CD4-positive, alpha-beta T cell (primary cell): ENCODE data around the gene MTHFS. TPM values are rescaled to one million over a fixed set of nuclear protein-coding genes. Genes with fewer than 3 reads are reported as not detected.
A peak's percentile ranks its signal among the peaks of the same experiment; 100 is the strongest.
"Not testable (repeated sequence)": the region's sequence is repeated elsewhere in the genome, so short reads cannot be mapped to it uniquely, and the experiment has no call there.

Experiments used
- ATAC-seq: fragments of 200-7000 bp; cut with Tn5 transposase; one replicate; pipeline ENCODE4 v1.10.0; 2022; ENCODE audit warnings: mild to moderate bottlenecking; ENCODE audit not compliant: poor library complexity
- CTCF ChIA-PET: fragments of 350-600 bp; sonication (Branson Sonifier 250); formaldehyde crosslinking; loops from one replicate; lab custom pipeline; 2021; ENCODE audit warnings: antibody characterized with exemption, inconsistent platforms; lab: Charles Lee
- POLR2A ChIA-PET: fragments of 350-600 bp; sonication (Branson Sonifier 250); formaldehyde crosslinking; loops from one replicate; lab custom pipeline; 2021; ENCODE audit warnings: antibody characterized with exemption, inconsistent platforms; lab: Charles Lee
- DNase-seq, 14 experiments: peaks; one replicate each; pipeline ENCODE4 v3.0.0-alpha.2; 2013 to 2020; ENCODE audit warnings: mixed read lengths in 2 of 14
- H3K27ac ChIP-seq, 2 donors: one replicate each; pipeline versions ENCODE4 v1.5.1 to v1.7.0; 2013; ENCODE audit warnings: low read length in 2 of 2, low read depth in 1 of 2, mild to moderate bottlenecking in 1 of 2
- H3K27me3 ChIP-seq, 2 experiments: 1 replicate in 1 of 2; 2 replicates in 1 of 2; pipeline versions ENCODE4 v1.6.1 to v1.7.0; 2013; ENCODE audit warnings: low read length in 2 of 2, control low read depth in 1 of 2, mild to moderate bottlenecking in 1 of 2, moderate library complexity in 1 of 2; ENCODE audit not compliant: insufficient read depth in 2 of 2, control insufficient read depth in 1 of 2
- H3K36me3 ChIP-seq: one replicate; pipeline ENCODE4 v1.6.1; 2013; ENCODE audit warnings: low read length, control low read depth; ENCODE audit not compliant: insufficient read depth
- H3K4me1 ChIP-seq: one replicate; pipeline ENCODE4 v1.6.1; 2013; ENCODE audit warnings: low read length, control low read depth; ENCODE audit not compliant: insufficient read depth
- H3K4me3 ChIP-seq: one replicate; pipeline ENCODE4 v1.5.1; 2013; ENCODE audit warnings: mild to moderate bottlenecking, low read length, moderate library complexity
- H3K9me3 ChIP-seq, 2 experiments: 1 replicate in 1 of 2; 2 replicates in 1 of 2; pipeline versions ENCODE4 v1.6.1 to v1.7.0; 2013; ENCODE audit warnings: low read length in 2 of 2, mild to moderate bottlenecking in 2 of 2, control low read depth in 1 of 2, moderate library complexity in 1 of 2; ENCODE audit not compliant: control insufficient read depth in 1 of 2, insufficient read depth in 1 of 2
- H3K27ac Mint-ChIP-seq: one replicate; pipeline ENCODE4 v1.8.0; 2020; ENCODE audit warnings: mixed read lengths
- H3K27me3 Mint-ChIP-seq: one replicate; pipeline ENCODE4 v1.8.0; 2021; ENCODE audit warnings: mixed read lengths
- H3K36me3 Mint-ChIP-seq: one replicate; pipeline ENCODE4 v1.8.0; 2021; ENCODE audit warnings: low read depth, mixed read lengths
- H3K4me1 Mint-ChIP-seq: one replicate; pipeline ENCODE4 v1.8.0; 2021; ENCODE audit warnings: low read depth, mixed read lengths
- H3K4me3 Mint-ChIP-seq: one replicate; pipeline ENCODE4 v1.8.0; 2020; ENCODE audit warnings: mild to moderate bottlenecking, mixed read lengths
- H3K9me3 Mint-ChIP-seq: one replicate; pipeline ENCODE4 v1.8.0; 2020; ENCODE audit warnings: mixed read lengths
- CTCF ChIP-seq: fragments of 200-600 bp; IDR thresholded peaks from one replicate; pipeline ENCODE4 v1.8.0; 2022; ENCODE audit warnings: antibody characterized with exemption, mild to moderate bottlenecking
- intact Hi-C, 2 experiments: fragments of 100-400 bp; cut with DNase I in 1 of 2; cut with micrococcal nuclease in 1 of 2; formaldehyde crosslinking; loops; one replicate each; pipeline versions ENCODE4 v1.15.1 to v1.9.0; 2023 to 2025; cut with DNase I, micrococcal nuclease
- total RNA-seq, 174 experiments: library from RNA in 2 of 174; stranded (reverse) in 2 of 174; gene quantifications; one replicate each; pipeline ENCODE4 v1.2.3 and lab custom pipeline; 2021 to 2026

MTHFS gene
- total RNA-seq, 2 experiments from 2014 or later: 9.1 to 9.8 TPM

- peaks cover 40 to 89% of the 10 kb centered on the region in 2 experiments for H3K9me3 ChIP-seq
- no peak overlapping the region for H3K4me3 Mint-ChIP-seq
- no peak for ATAC-seq
These were observed 19.8 kb upstream of the MTHFS start for GRCh38 chr15:79916502-79917132.

GRCh38 chr15:79915776-79916501 lies 19.1 kb upstream of the MTHFS start:
- intact Hi-C loops, ATAC-seq: not testable (repeated sequence)
- H3K9me3 ChIP-seq: peaks cover 34 to 82% of the 10 kb centered on the region in 2 experiments

More at GRCh38 chr15:79916502-79917132, 19.8 kb upstream of the MTHFS start:
- POLR2A ChIA-PET: no interaction called here
- peaks cover 86% of the 10 kb centered on the region for H3K36me3 Mint-ChIP-seq
- no peaks in the 10 kb centered on the region for H3K27me3 Mint-ChIP-seq
- peaks cover 19% of the 10 kb centered on the region for H3K36me3 ChIP-seq
- peaks cover 4% of the 10 kb centered on the region for H3K4me1 Mint-ChIP-seq
- H3K27ac ChIP-seq: no peak overlapping the region
- H3K27ac Mint-ChIP-seq: no peak overlapping the region
- CTCF ChIA-PET: no interaction called here
- no peak overlapping the region for H3K4me3 ChIP-seq
- H3K27me3 ChIP-seq: no peaks in the 10 kb centered on the region
- no peak for TF ChIP-seq CTCF
- intact Hi-C loops: no loop called here
- H3K9me3 Mint-ChIP-seq: peaks cover 23% of the 10 kb centered on the region
- H3K4me1 ChIP-seq: peaks cover under 1% of the 10 kb centered on the region
- no peak for DNase-seq

GRCh38 chr15:79914728-79915127 lies 17.9 kb upstream of the MTHFS start:
- Histone ChIP-seq H3K4me1 (no peaks in the 10 kb centered on the region), H3K4me3 (no peak overlapping the region), H3K27ac (no peak overlapping the region), H3K36me3 (peaks cover 4% of the 10 kb centered on the region), H3K27me3 (no peaks in the 10 kb centered on the region), H3K9me3 (peaks cover 27 to 71% of the 10 kb centered on the region in 2 experiments)
- no peak for ATAC-seq
- Mint-ChIP-seq H3K4me1 (peaks cover 11% of the 10 kb centered on the region), H3K36me3 (peaks cover 84% of the 10 kb centered on the region), H3K9me3 (peaks cover 26% of the 10 kb centered on the region), H3K27ac (no peak overlapping the region), H3K27me3 (no peaks in the 10 kb centered on the region), H3K4me3 (no peak overlapping the region)
- no peak for DNase-seq
- no peak for TF ChIP-seq CTCF
- ChIA-PET CTCF (no interaction called here), POLR2A (interaction anchor here (1.5 kb wide), 1 partner anchor 9 kb away, joined by 8 read pairs; no protein-coding TSS in a partner anchor)
- intact Hi-C loops: no loop called here

More at GRCh38 chr15:79915776-79916501, 19.1 kb upstream of the MTHFS start:
- peaks cover 85% of the 10 kb centered on the region for H3K36me3 Mint-ChIP-seq
- H3K4me3 Mint-ChIP-seq, CTCF ChIA-PET, H3K27ac ChIP-seq, H3K27ac Mint-ChIP-seq, H3K4me3 ChIP-seq, H3K27me3 Mint-ChIP-seq, H3K4me1 ChIP-seq, H3K27me3 ChIP-seq, DNase-seq, H3K4me1 Mint-ChIP-seq: not testable (repeated sequence)
- H3K36me3 ChIP-seq: peaks cover 13% of the 10 kb centered on the region
- POLR2A ChIA-PET: interaction anchor here (1.5 kb wide), 1 partner anchor 8 kb away, joined by 8 read pairs; no protein-coding TSS in a partner anchor
- peaks cover 19% of the 10 kb centered on the region for H3K9me3 Mint-ChIP-seq

- peaks cover 41% of the 10 kb centered on the region for H3K36me3 Mint-ChIP-seq
- H3K4me3 ChIP-seq, H3K27ac Mint-ChIP-seq, H3K27ac ChIP-seq, H3K27me3 Mint-ChIP-seq, H3K27me3 ChIP-seq, ATAC-seq, intact Hi-C loops, H3K4me3 Mint-ChIP-seq, H3K36me3 ChIP-seq, CTCF ChIA-PET, H3K4me1 ChIP-seq: not testable (repeated sequence)
- peak in 1 of 14 experiments; percentile 14 for DNase-seq
- H3K9me3 ChIP-seq: peaks cover 6 to 22% of the 10 kb centered on the region in 2 experiments
- POLR2A ChIA-PET: interaction anchor here (0.8 to 3.1 kb wide), 2 partner anchors 11 to 13 kb away, joined by 4 to 25 read pairs; no protein-coding TSS in a partner anchor
- H3K4me1 Mint-ChIP-seq: peaks cover 12% of the 10 kb centered on the region
- peaks cover 14% of the 10 kb centered on the region for H3K9me3 Mint-ChIP-seq
These were observed 12.9 kb upstream of the MTHFS start for GRCh38 chr15:79909556-79910335.
